HG02938 (cell line): Measurements from ENCODE around the gene PRKAR1A.
"Not testable (repeated sequence)": the region's sequence is repeated elsewhere in the genome, so short reads cannot be mapped to it uniquely, and the experiment has no call there.

Experiments
- ATAC-seq: cut with Tn5 transposase; IDR thresholded peaks from one replicate; pipeline ENCODE4 v1.9.1; 2021; ENCODE audit warnings: mild to moderate bottlenecking, moderate library complexity; ENCODE audit not compliant: unreplicated experiment

PRKAR1A gene

GRCh38 chr17:68576137-68576536 is 63.9 kb downstream of the PRKAR1A start:
- no peak for ATAC-seq

GRCh38 chr17:68576811-68577496 is 64.7 kb downstream of the PRKAR1A start:
- ATAC-seq: no peak

GRCh38 chr17:68577497-68577821 is 65.2 kb downstream of the PRKAR1A start:
- ATAC-seq: no peak

GRCh38 chr17:68578236-68578635 is 66.0 kb downstream of the PRKAR1A start:
- ATAC-seq: no peak

GRCh38 chr17:68579194-68579927 is 67.1 kb downstream of the PRKAR1A start:
- no peak for ATAC-seq

- no peak for ATAC-seq
Observed at GRCh38 chr17:68580236-68580770, 68.1 kb downstream of the PRKAR1A start.

- ATAC-seq: no peak
Observed at GRCh38 chr17:68581863-68582645, 69.8 kb downstream of the PRKAR1A start.

- not testable (repeated sequence) for ATAC-seq
Observed at GRCh38 chr17:68582867-68583266, 70.6 kb downstream of the PRKAR1A start.

GRCh38 chr17:68584581-68585303 is 72.5 kb downstream of the PRKAR1A start:
- ATAC-seq: no peak

- ATAC-seq: no peak
Observed at GRCh38 chr17:68585643-68586042, 73.4 kb downstream of the PRKAR1A start.

- no peak for ATAC-seq
Observed at GRCh38 chr17:68587026-68587425, 74.8 kb downstream of the PRKAR1A start.

- ATAC-seq: no peak
Observed at GRCh38 chr17:68587847-68588246, 75.6 kb downstream of the PRKAR1A start.

GRCh38 chr17:68588362-68588761 is 76.1 kb downstream of the PRKAR1A start:
- no peak for ATAC-seq

GRCh38 chr17:68589086-68589485 is 76.9 kb downstream of the PRKAR1A start:
- no peak for ATAC-seq

- ATAC-seq: no peak
Observed at GRCh38 chr17:68591583-68591982, 79.4 kb downstream of the PRKAR1A start.

- no peak for ATAC-seq
Observed at GRCh38 chr17:68592009-68592408, 79.8 kb downstream of the PRKAR1A start.

GRCh38 chr17:68592682-68593641 is 80.7 kb downstream of the PRKAR1A start:
- ATAC-seq: no peak

GRCh38 chr17:68594552-68594951 is 82.3 kb downstream of the PRKAR1A start:
- ATAC-seq: no peak

- no peak for ATAC-seq
Observed at GRCh38 chr17:68595496-68595895, 83.3 kb downstream of the PRKAR1A start.

GRCh38 chr17:68595986-68596385 is 83.8 kb downstream of the PRKAR1A start:
- ATAC-seq: no peak
